ENCODE results near the gene ZKSCAN3. TPM values are rescaled to one million over a fixed set of nuclear protein-coding genes. Genes with fewer than 3 reads are reported as not detected.

The ZKSCAN3 gene
- total and polyA plus RNA-seq, 3 experiments from 2014 or later = 3.0 to 4.7 (median 3.2) TPM

- Histone ChIP-seq H3K9me3 (ENCODE audit: low read length) (no peaks in the 10 kb centered on the region), H3K27ac (ENCODE audit: low read depth, low read length) (no peak overlapping the region), H3K27me3 (ENCODE audit: insufficient read depth, low read length, poor library complexity, severe bottlenecking) (no peaks in the 10 kb centered on the region), H3K4me1 (ENCODE audit: insufficient read depth, low read length) (no peaks in the 10 kb centered on the region), H3K36me3 (ENCODE audit: insufficient read depth, low read length) (peaks cover 34% of the 10 kb centered on the region), H3K4me3 (ENCODE audit: low read length) (no peak overlapping the region)
- Mint-ChIP-seq H3K36me3 (peaks cover 61 to 85% (median 64%) of the 10 kb centered on the region in 3 donors), H3K27me3 (no peaks in the 10 kb centered on the region), H3K4me1 (peaks cover 10 to 39% (median 20%) of the 10 kb centered on the region in 3 donors), H3K9me3 (peaks cover 0 to 10% (median 5%) of the 10 kb centered on the region in 5 donors), H3K27ac (no peak overlapping the region), H3K4me3 (no peak overlapping the region)
- DNase-seq = no peak
- ChIA-PET POLR2A (no interaction called here), CTCF (no interaction called here)
These were observed 34.4 kb downstream of the ZKSCAN3 start for GRCh38 chr6:28384143-28384533.

GRCh38 chr6:28390688-28391087, 40.9 kb downstream of the ZKSCAN3 start:
- Mint-ChIP-seq H3K27ac (no peak overlapping the region), H3K4me3 (no peak overlapping the region), H3K36me3 (peaks cover 57 to 83% (median 62%) of the 10 kb centered on the region in 3 donors), H3K27me3 (no peaks in the 10 kb centered on the region), H3K9me3 (peaks cover 0 to 7% (median 0%) of the 10 kb centered on the region in 5 donors), H3K4me1 (peaks cover 25 to 64% (median 39%) of the 10 kb centered on the region in 3 donors)
- ChIA-PET POLR2A (no interaction called here), CTCF (interaction anchor here (1.7 kb wide), 1 partner anchor 7 kb away, joined by 3 read pairs; no protein-coding TSS in a partner anchor)
- no peak for DNase-seq
- no peaks in the 10 kb centered on the region for H3K9me3 ChIP-seq (ENCODE audit: low read length)
- peaks cover 16% of the 10 kb centered on the region for H3K4me1 ChIP-seq (ENCODE audit: insufficient read depth, low read length)
- H3K4me3 ChIP-seq (ENCODE audit: low read length) = no peak overlapping the region
- peaks cover 41% of the 10 kb centered on the region for H3K36me3 ChIP-seq (ENCODE audit: insufficient read depth, low read length)
- H3K27me3 ChIP-seq (ENCODE audit: insufficient read depth, low read length, poor library complexity, severe bottlenecking) = no peaks in the 10 kb centered on the region
- H3K27ac ChIP-seq (ENCODE audit: low read depth, low read length) = no peak overlapping the region

- peaks cover 0 to 7% (median 0%) of the 10 kb centered on the region in 5 donors for H3K9me3 Mint-ChIP-seq
- no peaks in the 10 kb centered on the region for H3K27me3 Mint-ChIP-seq
- Histone ChIP-seq H3K27ac (ENCODE audit: low read depth, low read length) (no peak overlapping the region), H3K36me3 (ENCODE audit: insufficient read depth, low read length) (peaks cover 29% of the 10 kb centered on the region), H3K9me3 (ENCODE audit: low read length) (no peaks in the 10 kb centered on the region), H3K4me3 (ENCODE audit: low read length) (no peak overlapping the region), H3K4me1 (ENCODE audit: insufficient read depth, low read length) (peaks cover 38% of the 10 kb centered on the region), H3K27me3 (ENCODE audit: insufficient read depth, low read length, poor library complexity, severe bottlenecking) (no peaks in the 10 kb centered on the region)
- no peak overlapping the region for H3K4me3 Mint-ChIP-seq
- ChIA-PET POLR2A (no interaction called here), CTCF (no interaction called here)
- DNase-seq = no peak
- H3K36me3 Mint-ChIP-seq = peaks cover 34 to 83% (median 67%) of the 10 kb centered on the region in 3 donors
- peak overlapping the region in 2 of 8 donors; percentile 4 for H3K27ac Mint-ChIP-seq
- peaks cover 46 to 63% (median 56%) of the 10 kb centered on the region in 3 donors for H3K4me1 Mint-ChIP-seq
These were observed 44.3 kb downstream of the ZKSCAN3 start for GRCh38 chr6:28393912-28394662.

GRCh38 chr6:28395918-28396317, 46.2 kb downstream of the ZKSCAN3 start:
- CTCF ChIA-PET = no interaction called here
- no peak overlapping the region for H3K27ac Mint-ChIP-seq
- H3K36me3 Mint-ChIP-seq = peaks cover 25 to 74% (median 64%) of the 10 kb centered on the region in 3 donors
- H3K4me1 Mint-ChIP-seq = peaks cover 54 to 66% (median 65%) of the 10 kb centered on the region in 3 donors
- H3K9me3 Mint-ChIP-seq = peaks cover 0 to 7% (median 6%) of the 10 kb centered on the region in 5 donors
- peaks cover 47% of the 10 kb centered on the region for H3K4me1 ChIP-seq (ENCODE audit: insufficient read depth, low read length)
- no peaks in the 10 kb centered on the region for H3K9me3 ChIP-seq (ENCODE audit: low read length)
- H3K4me3 ChIP-seq (ENCODE audit: low read length) = no peak overlapping the region
- peaks cover 3 to 6% of the 10 kb centered on the region in 2 donors for H3K27me3 Mint-ChIP-seq
- H3K27me3 ChIP-seq (ENCODE audit: insufficient read depth, low read length, poor library complexity, severe bottlenecking) = no peaks in the 10 kb centered on the region
- peak overlapping the region in 2 of 7 donors; percentile 8 to 9 for H3K4me3 Mint-ChIP-seq
- no peak for DNase-seq
- H3K36me3 ChIP-seq (ENCODE audit: insufficient read depth, low read length) = peaks cover 18% of the 10 kb centered on the region
- POLR2A ChIA-PET = no interaction called here
- H3K27ac ChIP-seq (ENCODE audit: low read depth, low read length) = no peak overlapping the region

GRCh38 chr6:28399350-28400121, 49.8 kb downstream of the ZKSCAN3 start, which contains the start of gene ZSCAN12:
TSS of gene ZSCAN12 (minus strand) at chr6:28399747. CDS start at chr6:28398405, 1,342 bp downstream.
- Histone ChIP-seq H3K27ac (ENCODE audit: low read depth, low read length) (peak within 1 kb of the TSS; percentile 89), H3K4me1 (ENCODE audit: insufficient read depth, low read length) (peaks cover 38% of the 10 kb centered on the region), H3K27me3 (ENCODE audit: insufficient read depth, low read length, poor library complexity, severe bottlenecking) (no peaks in the 10 kb centered on the region), H3K9me3 (ENCODE audit: low read length) (no peaks in the 10 kb centered on the region), H3K36me3 (ENCODE audit: insufficient read depth, low read length) (no peaks in the 10 kb centered on the region), H3K4me3 (ENCODE audit: low read length) (peak within 1 kb of the TSS; percentile 98)
- CTCF ChIA-PET = interaction anchor here (1.3 kb wide), 1 partner anchor 147 kb away, joined by 4 read pairs; the partner anchor contains the start of gene ZKSCAN4
- Mint-ChIP-seq H3K27me3 (peaks cover 13 to 41% of the 10 kb centered on the region in 2 donors), H3K4me3 (peak within 1 kb of the TSS; percentile 93 to 97 (median 95)), H3K36me3 (peaks cover 6 to 43% (median 37%) of the 10 kb centered on the region in 3 donors), H3K9me3 (peaks cover 3 to 7% (median 6%) of the 10 kb centered on the region in 5 donors), H3K4me1 (peaks cover 43 to 55% (median 49%) of the 10 kb centered on the region in 3 donors), H3K27ac (peak within 1 kb of the TSS; percentile 53 to 97 (median 89))
- POLR2A ChIA-PET = interaction anchor here (1.1 to 1.3 kb wide), 2 partner anchors 263 to 275 kb away, joined by 3 to 7 read pairs; no protein-coding TSS in a partner anchor
- DNase-seq = peak; percentile 60 to 86 (median 77)

- peaks cover 3 to 7% (median 6%) of the 10 kb centered on the region in 5 donors for H3K9me3 Mint-ChIP-seq
- H3K4me3 Mint-ChIP-seq = peak overlapping the region; percentile 93 to 97 (median 95)
- H3K4me1 Mint-ChIP-seq = peaks cover 39 to 50% (median 45%) of the 10 kb centered on the region in 3 donors
- CTCF ChIA-PET = no interaction called here
- Histone ChIP-seq H3K4me3 (ENCODE audit: low read length) (peak overlapping the region; percentile 98), H3K9me3 (ENCODE audit: low read length) (no peaks in the 10 kb centered on the region), H3K27ac (ENCODE audit: low read depth, low read length) (peak overlapping the region; percentile 89), H3K36me3 (ENCODE audit: insufficient read depth, low read length) (no peaks in the 10 kb centered on the region), H3K27me3 (ENCODE audit: insufficient read depth, low read length, poor library complexity, severe bottlenecking) (no peaks in the 10 kb centered on the region), H3K4me1 (ENCODE audit: insufficient read depth, low read length) (peaks cover 36% of the 10 kb centered on the region)
- H3K27me3 Mint-ChIP-seq = peaks cover 15 to 43% of the 10 kb centered on the region in 2 donors
- POLR2A ChIA-PET = interaction anchor here (1.3 kb wide), 1 partner anchor 275 kb away, joined by 7 read pairs; no protein-coding TSS in a partner anchor
- no peak for DNase-seq
- peak overlapping the region; percentile 53 to 97 (median 89) for H3K27ac Mint-ChIP-seq
- peaks cover 6 to 40% (median 36%) of the 10 kb centered on the region in 3 donors for H3K36me3 Mint-ChIP-seq
These were observed 50.3 kb downstream of the ZKSCAN3 start for GRCh38 chr6:28400122-28400451.

- no peak overlapping the region for H3K27ac ChIP-seq (ENCODE audit: low read depth, low read length)
- Mint-ChIP-seq H3K36me3 (peaks cover 2 to 31% (median 28%) of the 10 kb centered on the region in 3 donors), H3K9me3 (peaks cover 3 to 7% (median 6%) of the 10 kb centered on the region in 5 donors), H3K27me3 (peaks cover 18 to 49% of the 10 kb centered on the region in 2 donors), H3K4me3 (peak overlapping the region in 3 of 7 donors; percentile 2 to 32 (median 19)), H3K27ac (no peak overlapping the region), H3K4me1 (peaks cover 30 to 40% (median 34%) of the 10 kb centered on the region in 3 donors)
- DNase-seq = no peak
- no peaks in the 10 kb centered on the region for H3K9me3 ChIP-seq (ENCODE audit: low read length)
- no peaks in the 10 kb centered on the region for H3K27me3 ChIP-seq (ENCODE audit: insufficient read depth, low read length, poor library complexity, severe bottlenecking)
- H3K4me3 ChIP-seq (ENCODE audit: low read length) = no peak overlapping the region
- CTCF ChIA-PET = interaction anchor here (1.5 kb wide), 1 partner anchor 45 kb away, joined by 5 read pairs; no protein-coding TSS in a partner anchor
- H3K4me1 ChIP-seq (ENCODE audit: insufficient read depth, low read length) = peaks cover 29% of the 10 kb centered on the region
- H3K36me3 ChIP-seq (ENCODE audit: insufficient read depth, low read length) = no peaks in the 10 kb centered on the region
- POLR2A ChIA-PET = no interaction called here
These were observed 51.4 kb downstream of the ZKSCAN3 start for GRCh38 chr6:28401172-28401571.
